Measurements from ENCODE around the gene SMTN. TPM values are rescaled to one million over a fixed set of nuclear protein-coding genes. Genes with fewer than 3 reads are reported as not detected.
A peak's percentile ranks its signal among the peaks of the same experiment; 100 is the strongest.

The SMTN gene
- polyA plus RNA-seq, 1 of the 3 experiments (the other 2 are of a cell fraction): 30.4 TPM

DNA sequence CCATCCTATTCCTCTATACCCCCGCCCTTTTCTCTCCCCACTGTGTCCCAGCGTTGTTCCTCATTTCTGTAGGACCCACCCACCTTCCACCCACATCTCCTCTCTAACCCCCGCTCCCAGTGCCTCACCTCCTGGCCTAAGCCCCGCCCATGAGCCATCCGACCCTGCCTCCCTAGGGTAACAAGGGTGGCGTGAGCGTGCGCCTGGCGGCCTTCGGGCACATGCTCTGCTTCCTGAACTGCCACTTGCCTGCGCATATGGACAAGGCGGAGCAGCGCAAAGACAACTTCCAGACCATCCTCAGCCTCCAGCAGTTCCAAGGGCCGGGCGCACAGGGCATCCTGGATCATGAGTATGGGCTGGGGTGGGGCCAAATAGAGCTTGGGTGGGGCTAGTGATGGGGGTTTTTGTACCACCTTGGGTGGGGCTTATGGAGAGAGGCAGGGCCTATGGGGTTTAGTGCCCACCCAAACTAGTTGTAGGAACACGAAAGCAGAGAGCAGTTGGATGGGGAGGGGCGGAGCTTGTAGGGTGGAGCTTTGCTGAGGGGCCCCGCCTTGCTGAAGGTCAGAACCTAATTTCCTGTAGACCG lies 46.2 kb downstream of the SMTN start:
- no peak overlapping the region for H3K9ac ChIP-seq

GRCh38 chr22:31128156-31128555 lies 47.0 kb downstream of the SMTN start:
- 89% methylated on average over 4 of the region's 7 CpGs for WGBS (ENCODE audit: low lambda C conversion rate)
- CTCF ChIA-PET: interaction anchor here (0.7 to 2.4 kb wide), 5 partner anchors 16 to 145 kb away, joined by 3 to 7 read pairs (median 4); partner anchors contain the start of gene SELENOM
- POLR2A ChIA-PET: no interaction called here
- TF ChIP-seq TAF1 (IDR thresholded peaks at IDR 0.05; ENCODE audit: borderline replicate concordance, low read depth, low read length): no peak
- no peak for TF ChIP-seq IRF3 (IDR thresholded peaks at IDR 0.05; ENCODE audit: low read depth, low read length)
- TF ChIP-seq TEAD4 (IDR thresholded peaks at IDR 0.05; ENCODE audit: borderline replicate concordance, insufficient read depth): no peak
- no peak for TF ChIP-seq RAD21 (IDR thresholded peaks at IDR 0.05; ENCODE audit: low read length)
- TF ChIP-seq, protein P1, sequence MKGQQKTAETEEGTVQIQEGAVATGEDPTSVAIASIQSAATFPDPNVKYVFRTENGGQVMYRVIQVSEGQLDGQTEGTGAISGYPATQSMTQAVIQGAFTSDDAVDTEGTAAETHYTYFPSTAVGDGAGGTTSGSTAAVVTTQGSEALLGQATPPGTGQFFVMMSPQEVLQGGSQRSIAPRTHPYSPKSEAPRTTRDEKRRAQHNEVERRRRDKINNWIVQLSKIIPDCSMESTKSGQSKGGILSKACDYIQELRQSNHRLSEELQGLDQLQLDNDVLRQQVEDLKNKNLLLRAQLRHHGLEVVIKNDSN (IDR thresholded peaks at IDR 0.05; ENCODE audit: borderline replicate concordance, low read depth): no peak
- TF ChIP-seq NFIC (IDR thresholded peaks at IDR 0.05; ENCODE audit: borderline replicate concordance): no peak
- no peak for TF ChIP-seq EP300 (IDR thresholded peaks at IDR 0.05; ENCODE audit: borderline replicate concordance in 1 of 2, low read depth in 1 of 2, low read length in 1 of 2)
- no peak for TF ChIP-seq SMC3 (IDR thresholded peaks at IDR 0.05; ENCODE audit: low read depth, low read length)
- no peak for TF ChIP-seq GATA2 (CRISPR knock-in tag; IDR thresholded peaks at IDR 0.05)
- TF ChIP-seq EZH2phosphoT487 (IDR thresholded peaks at IDR 0.05; ENCODE audit: borderline replicate concordance, low read depth): no peak
- TF ChIP-seq FOXJ3 (CRISPR knock-in tag; IDR thresholded peaks at IDR 0.05): no peak
- no peak for TF ChIP-seq MAX (IDR thresholded peaks at IDR 0.05; ENCODE audit: low read depth)
- TF ChIP-seq SIN3A (IDR thresholded peaks at IDR 0.05; ENCODE audit: borderline replicate concordance, low read depth, low read length): no peak

More for the DNA sequence above, 46.2 kb downstream of the SMTN start:
- Histone ChIP-seq H3K36me3 (replicated peaks in 1 of 2; ENCODE audit: control insufficient read depth in 1 of 2, insufficient read depth in 2 of 2, low read length in 1 of 2) (no peaks in the 10 kb centered on the region), H3K27me3 (ENCODE audit: insufficient read depth) (no peaks in the 10 kb centered on the region), H3K4me3 (ENCODE audit: low read depth in 2 of 2, low read length in 1 of 2) (no peak overlapping the region), H3K4me1 (ENCODE audit: control insufficient read depth in 1 of 2, insufficient read depth in 2 of 2, low read depth in 1 of 2, low read length in 1 of 2) (peaks cover 0 to 39% of the 10 kb centered on the region in 2 experiments; a peak in 1 of 4 replicates), H3F3A (replicated peaks; ENCODE audit: insufficient read depth) (peaks cover 6% of the 10 kb centered on the region), H3K27ac (ENCODE audit: low read depth in 2 of 2, low read length in 1 of 2) (no peak overlapping the region), H3K9me2 (no peaks in the 10 kb centered on the region), H2AFZ (ENCODE audit: low read depth) (no peak overlapping the region), H4K20me1 (ENCODE audit: insufficient read depth) (no peaks in the 10 kb centered on the region), H3K79me2 (ENCODE audit: insufficient read depth) (no peaks in the 10 kb centered on the region), H3K9me3 (no peaks in the 10 kb centered on the region), H3K4me2 (no peak overlapping the region)
- ChIA-PET CTCF (interaction anchor here (0.7 to 2.4 kb wide), 3 partner anchors 20 to 146 kb away, joined by 3 to 7 read pairs (median 4); partner anchors contain the start of gene SELENOM), POLR2A (no interaction called here)
- WGBS (ENCODE audit: low lambda C conversion rate): 95% methylated on average over 19 of the region's 19 CpGs
- DNase-seq: no peak
- TF ChIP-seq CTCF (IDR thresholded peaks at IDR 0.05) (no peak), CHD2 (IDR thresholded peaks at IDR 0.05; ENCODE audit: low read length, partially characterized antibody) (no peak), FOXM1 (IDR thresholded peaks at IDR 0.05; ENCODE audit: low read depth) (no peak), RFX5 (IDR thresholded peaks at IDR 0.05; ENCODE audit: low read length) (no peak)

More at GRCh38 chr22:31128156-31128555, 47.0 kb downstream of the SMTN start:
- no peak overlapping the region for H3K9ac ChIP-seq
- H3F3A ChIP-seq (replicated peaks; ENCODE audit: insufficient read depth): peaks cover 6% of the 10 kb centered on the region
- no peaks in the 10 kb centered on the region for H3K27me3 ChIP-seq (ENCODE audit: insufficient read depth)
- no peak overlapping the region for H3K4me3 ChIP-seq (ENCODE audit: low read depth in 2 of 2, low read length in 1 of 2)
- no peaks in the 10 kb centered on the region for H3K9me2 ChIP-seq
- peak; percentile 10 for DNase-seq
- no peak overlapping the region for H3K27ac ChIP-seq (ENCODE audit: low read depth in 2 of 2, low read length in 1 of 2)
- H4K20me1 ChIP-seq (ENCODE audit: insufficient read depth): no peaks in the 10 kb centered on the region
- H3K4me1 ChIP-seq (ENCODE audit: control insufficient read depth in 1 of 2, insufficient read depth in 2 of 2, low read depth in 1 of 2, low read length in 1 of 2): peaks cover 0 to 32% of the 10 kb centered on the region in 2 experiments; a peak in 1 of 4 replicates
- H3K4me2 ChIP-seq: no peak overlapping the region
- no peaks in the 10 kb centered on the region for H3K79me2 ChIP-seq (ENCODE audit: insufficient read depth)
- no peaks in the 10 kb centered on the region for H3K9me3 ChIP-seq
- H3K36me3 ChIP-seq (replicated peaks in 1 of 2; ENCODE audit: control insufficient read depth in 1 of 2, insufficient read depth in 2 of 2, low read length in 1 of 2): no peaks in the 10 kb centered on the region
- H2AFZ ChIP-seq (ENCODE audit: low read depth): no peak overlapping the region

Measured in SK-N-SH (cell line).